GM12875 (cell line): ENCODE measurements around the gene RTTN.

Source experiments
- H3K4me3 ChIP-seq: one replicate; pipeline ENCODE4 v1.5.1; 2011; ENCODE audit warnings: low read depth, low read length, control low read depth
- CTCF ChIP-seq: IDR thresholded peaks from 2 replicates; pipeline ENCODE4 v1.5.1; 2011; ENCODE audit warnings: low read depth, mild to moderate bottlenecking, control low read depth, inconsistent platforms, low read length, moderate library complexity, borderline replicate concordance; ENCODE audit not compliant: insufficient read depth

RTTN gene

GRCh38 chr18:70234667-70235459, 29.4 kb upstream of the RTTN start:
- H3K4me3 ChIP-seq, result no peak overlapping the region
- TF ChIP-seq CTCF, result no peak

- H3K4me3 ChIP-seq, result no peak overlapping the region
- no peak for TF ChIP-seq CTCF
These were observed 28.5 kb upstream of the RTTN start for GRCh38 chr18:70233974-70234373.

- H3K4me3 ChIP-seq, result no peak overlapping the region
- no peak for TF ChIP-seq CTCF
These were observed 26.8 kb upstream of the RTTN start for GRCh38 chr18:70232261-70232660.

- TF ChIP-seq CTCF, result no peak
These were observed 24.2 kb upstream of the RTTN start for GRCh38 chr18:70229639-70230038.

GRCh38 chr18:70228536-70228935, 23.0 kb upstream of the RTTN start:
- TF ChIP-seq CTCF, result no peak
- H3K4me3 ChIP-seq, result no peak overlapping the region

More at GRCh38 chr18:70229639-70230038, 24.2 kb upstream of the RTTN start:
- no peak overlapping the region for H3K4me3 ChIP-seq

- H3K4me3 ChIP-seq, result no peak overlapping the region
- no peak for TF ChIP-seq CTCF
These were observed 22.0 kb upstream of the RTTN start for GRCh38 chr18:70227438-70227837.

- TF ChIP-seq CTCF, result no peak
- no peak overlapping the region for H3K4me3 ChIP-seq
These were observed 16.4 kb upstream of the RTTN start for GRCh38 chr18:70221915-70222278.
